ENCODE data around the gene CYTH2.

DNA sequence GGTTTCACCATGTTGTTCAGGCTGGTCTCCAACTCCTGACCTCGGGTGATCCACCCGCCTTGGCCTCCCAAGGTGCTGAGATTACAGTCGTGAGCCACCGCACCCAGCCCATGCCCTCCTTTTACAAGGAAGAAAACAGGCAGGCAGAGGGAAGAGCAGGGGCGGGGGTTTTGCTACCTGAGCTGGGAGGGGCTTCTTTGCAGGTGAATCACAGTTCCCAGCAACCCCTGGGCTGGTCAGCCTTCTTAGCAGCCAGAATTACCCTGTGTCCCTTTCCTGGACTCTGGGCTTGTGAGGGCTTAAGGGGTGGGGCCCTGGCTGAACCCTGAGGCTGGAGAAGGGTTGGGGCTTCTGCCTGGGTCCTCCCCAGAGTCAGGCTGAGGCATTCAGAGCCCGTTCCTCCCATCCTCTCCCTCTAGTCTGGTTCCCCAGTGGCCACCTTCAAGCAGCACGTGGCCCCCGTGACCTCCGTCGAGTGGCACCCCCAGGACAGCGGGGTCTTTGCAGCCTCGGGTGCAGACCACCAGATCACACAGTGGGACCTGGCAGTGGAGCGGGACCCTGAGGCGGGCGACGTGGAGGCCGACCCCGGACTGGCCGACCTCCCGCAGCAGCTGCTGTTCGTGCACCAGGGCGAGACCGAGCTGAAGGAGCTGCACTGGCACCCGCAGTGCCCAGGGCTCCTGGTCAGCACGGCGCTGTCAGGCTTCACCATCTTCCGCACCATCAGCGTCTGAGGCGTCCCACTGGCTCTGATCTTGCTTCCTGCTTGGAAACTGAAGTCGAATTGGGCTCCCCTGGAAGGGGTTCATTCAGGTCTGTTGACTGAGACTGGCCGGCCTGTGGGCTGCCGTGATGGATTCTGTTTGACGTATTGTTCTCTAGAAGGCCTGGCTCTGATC lies 16.6 kb upstream of the CYTH2 start:
- TF ChIP-seq, protein P1, sequence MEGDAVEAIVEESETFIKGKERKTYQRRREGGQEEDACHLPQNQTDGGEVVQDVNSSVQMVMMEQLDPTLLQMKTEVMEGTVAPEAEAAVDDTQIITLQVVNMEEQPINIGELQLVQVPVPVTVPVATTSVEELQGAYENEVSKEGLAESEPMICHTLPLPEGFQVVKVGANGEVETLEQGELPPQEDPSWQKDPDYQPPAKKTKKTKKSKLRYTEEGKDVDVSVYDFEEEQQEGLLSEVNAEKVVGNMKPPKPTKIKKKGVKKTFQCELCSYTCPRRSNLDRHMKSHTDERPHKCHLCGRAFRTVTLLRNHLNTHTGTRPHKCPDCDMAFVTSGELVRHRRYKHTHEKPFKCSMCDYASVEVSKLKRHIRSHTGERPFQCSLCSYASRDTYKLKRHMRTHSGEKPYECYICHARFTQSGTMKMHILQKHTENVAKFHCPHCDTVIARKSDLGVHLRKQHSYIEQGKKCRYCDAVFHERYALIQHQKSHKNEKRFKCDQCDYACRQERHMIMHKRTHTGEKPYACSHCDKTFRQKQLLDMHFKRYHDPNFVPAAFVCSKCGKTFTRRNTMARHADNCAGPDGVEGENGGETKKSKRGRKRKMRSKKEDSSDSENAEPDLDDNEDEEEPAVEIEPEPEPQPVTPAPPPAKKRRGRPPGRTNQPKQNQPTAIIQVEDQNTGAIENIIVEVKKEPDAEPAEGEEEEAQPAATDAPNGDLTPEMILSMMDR (IDR thresholded peaks at IDR 0.05; ENCODE audit: low read depth, low read length, poor library complexity, severe bottlenecking) = no peak
- TF ChIP-seq EZH2phosphoT487 (IDR thresholded peaks at IDR 0.05; ENCODE audit: borderline replicate concordance, low read length) = no peak

Data from DOHH2 (cell line).